Nucleus accumbens (tissue), 56 donors: Measurements from ENCODE around the gene ZBTB11.
A peak's percentile ranks its signal among the peaks of the same experiment; 100 is the strongest.
"Not testable (repeated sequence)": the region's sequence is repeated elsewhere in the genome, so short reads cannot be mapped to it uniquely, and the experiment has no call there.

Experiments used
- DNase-seq, 56 donors: peaks; one replicate each; lab custom pipeline; 2025; lab: John Stamatoyannopoulos, UW

Gene ZBTB11

DNA sequence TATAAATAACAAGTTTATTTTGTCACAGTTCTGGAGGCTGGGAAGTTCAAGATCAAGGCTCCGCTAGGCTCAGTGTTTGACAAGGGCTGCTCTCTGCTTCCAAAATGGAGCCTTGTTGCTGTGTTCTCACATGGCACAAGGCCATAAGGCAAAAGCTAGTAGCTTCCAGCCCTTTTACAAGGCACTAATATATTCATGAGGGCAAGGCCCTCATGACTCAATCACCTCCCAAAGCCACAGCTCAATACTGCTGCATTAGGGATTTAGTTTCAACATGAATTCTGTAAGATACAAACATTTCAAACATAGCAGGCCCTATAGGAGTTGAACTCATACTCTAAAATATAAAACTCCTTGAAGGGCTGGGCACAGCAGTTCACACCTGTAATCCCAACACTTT, 30.2 kb downstream of the ZBTB11 start:
- DNase-seq: no peak

DNA sequence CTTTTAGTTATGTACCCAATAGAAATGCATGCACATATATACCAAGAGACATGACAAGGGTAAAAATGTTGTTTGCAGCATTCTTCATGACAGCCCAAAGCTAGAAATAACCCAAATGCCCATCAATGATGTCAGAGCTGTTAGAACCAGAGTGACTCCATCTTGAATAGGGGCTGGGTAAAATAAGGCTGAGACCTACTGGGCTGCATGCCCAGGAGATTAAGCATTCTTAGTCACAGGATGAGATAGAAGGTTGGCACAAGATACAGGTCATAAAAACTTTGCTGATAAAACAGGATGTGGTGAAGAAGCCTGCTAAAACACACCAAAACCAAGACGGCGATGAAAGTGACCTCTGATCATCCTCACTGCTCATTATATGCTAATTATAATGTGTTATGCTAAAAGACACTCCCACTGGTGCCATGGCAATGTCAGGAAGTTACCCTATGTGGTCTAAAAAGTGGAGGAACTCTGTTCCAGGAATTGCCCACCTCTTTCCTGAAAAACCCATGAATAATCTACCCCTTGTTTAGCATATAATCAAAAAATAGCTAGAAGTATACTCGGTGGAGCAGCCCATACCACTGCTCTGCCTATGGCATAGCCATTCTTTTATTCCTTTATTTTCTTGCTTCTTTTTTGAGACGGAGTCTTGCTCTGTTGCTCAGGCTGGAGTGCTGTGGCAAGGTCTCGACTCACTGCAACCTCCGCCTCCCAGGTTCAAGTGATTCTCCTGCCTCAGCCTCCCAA, 32.9 kb downstream of the ZBTB11 start:
- DNase-seq: no peak

DNA sequence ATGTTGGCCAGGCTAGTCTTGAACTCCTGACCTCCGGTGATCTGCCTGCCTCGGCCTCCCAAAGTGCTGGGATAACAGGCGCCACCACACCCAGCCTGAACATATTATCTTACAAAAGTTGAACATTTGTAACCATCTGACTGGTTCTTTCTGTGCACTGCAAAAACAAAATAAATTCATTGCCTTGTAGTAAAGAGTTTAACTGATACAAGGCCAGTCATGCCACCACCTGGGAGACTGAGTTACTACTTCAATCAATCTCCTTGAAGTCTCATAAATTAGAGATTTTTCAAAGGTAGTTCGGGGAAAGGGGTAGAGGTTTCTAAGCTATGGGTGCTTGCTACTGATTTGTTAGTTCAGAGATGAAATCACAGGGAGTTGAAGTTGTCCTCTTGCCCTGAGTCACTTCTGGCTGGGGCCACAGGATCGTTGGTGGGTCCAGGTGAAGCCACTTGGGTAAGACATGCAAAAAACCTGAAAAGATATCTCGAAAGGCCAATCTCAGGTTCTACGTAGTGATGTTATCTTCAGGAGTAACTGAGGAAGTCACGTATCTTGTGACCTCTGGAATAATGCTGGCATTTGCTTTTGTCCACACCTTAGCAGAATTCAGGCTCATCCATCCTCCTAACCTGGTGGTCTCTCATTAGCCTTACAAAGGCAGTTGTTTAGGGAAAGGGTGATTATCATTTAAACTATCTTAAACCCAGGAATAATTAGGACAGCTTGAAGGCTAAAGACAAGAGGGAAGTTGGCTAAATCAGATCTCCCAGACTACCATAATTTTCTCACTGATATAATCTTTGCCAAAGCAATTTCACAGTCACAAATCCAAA, 33.7 kb downstream of the ZBTB11 start:
- DNase-seq: no peak

DNA sequence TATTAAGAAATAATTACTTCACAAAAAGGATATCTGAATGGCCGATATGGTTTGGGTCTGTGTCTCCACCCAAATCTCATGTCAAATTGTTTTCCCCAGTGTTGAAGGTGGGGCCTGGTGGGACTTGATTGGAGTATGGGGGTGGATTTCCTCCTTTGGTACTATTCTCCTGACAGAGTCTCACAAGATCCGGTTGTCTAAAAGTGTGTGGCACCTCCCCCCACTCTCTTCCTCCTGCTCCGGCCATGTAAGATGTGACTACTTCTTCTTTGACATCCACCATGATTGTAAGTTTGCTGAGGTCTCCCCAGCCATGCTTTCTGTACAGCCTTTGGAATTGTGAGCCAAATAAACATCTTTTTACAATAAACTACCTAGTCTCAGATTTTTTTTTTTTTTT, 34.5 kb downstream of the ZBTB11 start:
- DNase-seq: no peak

DNA sequence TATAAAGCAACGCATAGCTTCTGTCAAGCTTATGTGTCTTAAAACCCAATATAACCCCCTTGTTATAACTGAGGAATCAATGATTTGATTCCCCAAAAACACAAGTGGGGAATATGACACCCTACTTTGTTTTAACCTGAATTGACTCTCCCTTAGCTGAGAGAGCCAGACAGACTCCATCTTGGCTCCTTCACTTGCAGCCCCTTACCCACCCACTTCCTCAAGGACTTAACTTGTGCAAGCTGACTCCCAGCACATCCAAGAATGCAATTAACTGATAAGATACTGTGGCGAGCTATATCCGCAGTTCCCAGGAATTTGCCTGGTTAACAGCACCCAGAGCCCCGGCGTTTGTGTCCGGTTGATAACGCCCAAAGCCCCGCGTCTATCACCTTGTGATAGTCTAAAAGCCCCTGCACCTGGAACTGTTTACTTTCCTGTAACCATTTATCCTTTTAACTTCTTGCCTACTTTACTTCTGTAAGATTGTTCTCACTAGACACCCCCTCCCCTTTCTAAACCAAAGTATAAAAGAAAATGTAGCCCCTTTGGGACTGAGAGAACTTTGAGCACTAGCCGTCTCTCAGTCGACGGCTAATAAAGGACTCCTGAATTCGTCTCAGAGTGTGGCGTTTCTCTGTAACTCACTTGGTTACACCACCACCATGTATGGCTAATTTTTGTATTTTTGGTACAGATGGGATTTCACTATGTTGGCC, 35.4 kb downstream of the ZBTB11 start:
- DNase-seq: not testable (repeated sequence)

DNA sequence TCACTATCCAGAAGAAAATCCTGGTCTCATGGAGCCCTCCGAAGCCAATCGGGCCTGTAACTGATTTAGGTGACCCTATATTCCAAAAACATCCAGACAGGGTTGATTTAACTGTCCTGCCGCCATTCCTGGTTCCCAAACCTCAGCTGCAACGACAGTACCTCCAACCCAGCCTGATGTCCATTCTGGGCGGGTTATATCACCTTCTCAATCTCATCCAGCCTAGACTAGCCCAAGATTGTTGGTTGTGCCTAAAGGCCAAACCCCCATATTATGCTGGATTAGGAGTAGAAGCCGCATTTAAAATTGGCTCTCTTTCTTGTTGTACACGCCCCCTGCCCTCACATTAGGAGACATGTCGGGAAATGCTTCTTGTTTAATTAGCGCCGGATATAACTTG, 36.7 kb downstream of the ZBTB11 start:
- no peak for DNase-seq

DNA sequence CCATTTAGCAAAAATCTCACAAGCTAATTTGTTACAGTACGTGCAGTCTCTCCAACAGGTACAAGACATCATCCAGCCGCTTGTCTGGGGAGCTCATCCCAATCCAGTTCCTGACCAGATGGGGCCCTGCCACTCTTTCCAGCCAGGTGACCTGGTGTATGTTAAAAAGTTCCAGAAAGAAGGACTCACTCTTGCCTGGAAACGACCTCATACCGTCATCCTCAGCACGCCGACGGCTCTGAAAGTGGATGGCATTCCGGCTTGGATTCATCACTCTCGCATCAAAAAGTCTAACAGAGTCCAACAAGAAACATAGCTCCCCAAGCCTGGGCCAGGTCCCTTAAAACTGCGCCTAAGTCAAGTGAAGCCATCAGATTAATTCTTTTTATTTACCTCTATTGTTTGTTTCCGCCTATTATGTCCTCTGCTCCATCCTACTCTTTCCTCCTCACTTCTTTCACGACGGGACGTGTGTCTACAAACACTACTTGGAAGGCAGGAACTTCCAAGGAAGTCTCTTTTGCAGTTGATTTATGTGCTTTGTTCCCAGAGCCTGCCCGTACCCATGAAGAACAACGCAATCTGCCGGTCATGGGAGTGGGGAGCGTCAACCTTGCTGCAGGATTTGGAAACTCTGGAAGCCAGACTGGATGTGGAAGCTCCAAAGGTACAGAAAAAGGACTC, 37.5 kb downstream of the ZBTB11 start:
- no peak for DNase-seq

DNA sequence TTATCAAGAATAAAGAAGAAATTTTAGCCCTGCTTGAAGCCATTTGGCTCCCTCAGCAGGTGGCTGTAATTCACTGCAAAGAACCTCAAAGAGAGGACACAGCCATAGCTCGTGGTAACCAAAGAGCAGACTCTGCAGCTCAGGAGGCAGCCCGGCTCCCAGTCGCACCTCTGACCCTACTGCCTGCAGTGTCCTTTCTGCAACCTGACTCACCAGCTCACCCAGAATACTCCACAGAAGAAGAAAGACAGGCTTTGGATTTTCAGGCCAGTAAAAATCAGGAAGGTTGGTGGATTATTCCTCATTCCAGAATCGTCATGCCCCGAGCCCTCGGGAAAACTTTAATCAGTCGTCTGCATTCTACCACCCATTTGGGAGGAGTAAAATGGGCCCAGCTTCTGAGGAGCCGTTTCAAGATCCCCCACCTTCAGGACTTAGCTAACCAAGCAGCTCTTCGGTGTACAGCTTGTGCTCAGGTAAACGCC, 38.6 kb downstream of the ZBTB11 start:
- DNase-seq: no peak

DNA sequence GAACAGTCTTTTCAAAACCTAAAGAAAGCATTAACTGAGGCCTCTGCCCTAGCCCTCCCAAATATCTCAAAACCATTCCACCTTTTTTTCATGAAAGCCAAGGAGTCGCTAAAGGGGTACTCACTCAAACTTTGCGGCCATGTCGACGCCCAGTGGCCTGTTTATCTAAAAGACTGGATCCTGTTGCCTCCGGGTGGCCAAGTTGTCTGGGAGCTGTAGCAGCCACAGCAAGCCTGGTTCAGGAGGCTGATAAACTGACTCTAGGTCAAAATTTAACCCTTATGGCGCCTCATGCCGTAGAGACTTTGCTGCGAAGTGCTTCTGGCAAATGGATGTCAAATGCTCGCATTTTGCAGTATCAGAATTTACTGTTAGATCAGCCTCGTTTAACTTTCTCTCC, 39.5 kb downstream of the ZBTB11 start:
- DNase-seq: no peak

DNA sequence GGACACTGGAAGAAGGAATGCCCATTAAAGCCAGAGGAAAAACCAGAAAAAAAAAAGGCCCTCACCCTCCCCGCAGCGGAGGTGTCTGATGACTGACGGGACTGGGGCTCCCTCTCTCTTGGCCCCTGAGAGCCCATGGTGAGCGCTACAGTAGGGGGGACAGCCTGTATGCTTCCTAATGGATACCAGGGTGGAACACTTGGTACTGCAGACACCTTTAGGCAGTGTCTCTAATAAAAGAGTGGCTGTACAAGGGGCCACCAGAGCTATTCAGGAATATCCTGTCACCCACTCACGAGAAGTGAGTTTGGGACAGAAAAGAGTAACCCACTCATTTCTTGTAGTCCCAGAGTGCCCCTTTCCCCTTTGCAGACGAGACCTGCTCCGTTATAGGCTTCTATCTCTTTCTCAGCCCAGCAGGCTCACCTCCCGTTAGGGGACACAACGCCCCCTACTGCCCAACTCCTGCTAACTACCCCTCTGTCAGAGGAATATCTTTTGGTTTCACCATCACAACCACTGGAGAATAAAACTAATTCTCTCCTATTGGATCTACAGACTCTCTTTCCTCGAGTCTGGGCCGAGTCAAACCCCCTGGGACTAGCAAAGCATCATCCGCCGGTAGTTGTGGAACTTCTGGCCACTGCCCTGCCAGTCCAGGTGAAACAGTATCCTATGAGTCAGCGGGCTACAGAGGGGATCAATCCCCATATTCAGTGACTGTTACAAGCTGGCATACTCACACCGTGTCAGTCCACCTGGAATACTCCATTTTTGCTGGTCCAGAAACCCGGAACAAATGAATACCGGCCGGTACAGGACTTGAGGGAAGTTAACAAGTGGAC, 40.8 kb downstream of the ZBTB11 start:
- peak in 36 of 56 donors; percentile 1 to 67 (median 12) for DNase-seq

DNA sequence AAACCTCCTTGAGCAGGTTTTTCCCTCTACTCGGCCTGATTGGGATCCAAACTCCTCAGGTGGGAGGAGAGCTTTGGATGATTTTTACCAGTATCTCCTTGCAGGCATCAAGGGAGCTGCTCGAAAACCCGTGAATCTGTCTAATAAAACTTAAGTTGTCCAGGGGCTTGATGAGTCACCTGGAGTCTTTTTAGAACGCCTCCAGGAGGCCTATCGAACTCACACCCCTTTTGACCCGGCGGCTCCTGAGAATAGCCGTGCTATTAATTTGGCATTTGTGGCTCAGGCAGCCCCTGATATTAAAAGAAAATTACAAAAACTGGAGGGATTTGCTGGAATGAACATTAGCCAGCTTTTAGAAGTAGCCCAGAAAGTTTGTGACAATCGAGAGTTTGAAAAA, 41.6 kb downstream of the ZBTB11 start:
- no peak for DNase-seq

DNA sequence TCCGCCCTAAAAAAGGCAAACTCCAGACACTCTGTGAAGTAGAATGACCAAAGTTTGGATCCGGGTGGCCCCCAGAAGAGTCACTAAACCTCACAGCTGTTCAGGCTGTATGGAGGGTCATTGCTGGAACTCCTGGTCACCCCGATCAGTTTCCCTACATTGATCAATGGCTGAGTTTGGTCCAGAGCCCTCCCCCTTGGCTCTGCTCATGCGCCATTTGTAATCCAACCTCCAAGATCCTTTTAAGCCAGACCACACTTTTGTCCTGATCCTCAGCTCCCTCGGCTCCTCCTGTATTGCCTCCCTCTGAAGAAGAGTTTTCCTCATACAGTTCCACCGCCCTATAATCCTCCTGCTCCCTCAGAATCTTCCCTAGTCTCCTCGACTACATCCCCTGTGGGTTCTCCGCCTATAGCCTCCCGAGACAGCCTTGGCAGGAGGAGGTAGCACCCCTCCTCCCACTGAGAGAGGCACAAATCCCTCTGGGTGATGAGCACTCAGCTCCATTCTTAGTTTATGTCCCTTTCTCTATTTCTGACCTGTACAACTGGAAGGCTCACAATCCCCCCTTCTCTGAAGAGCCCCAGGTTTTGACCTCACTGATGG, 42.2 kb downstream of the ZBTB11 start:
- no peak for DNase-seq

DNA sequence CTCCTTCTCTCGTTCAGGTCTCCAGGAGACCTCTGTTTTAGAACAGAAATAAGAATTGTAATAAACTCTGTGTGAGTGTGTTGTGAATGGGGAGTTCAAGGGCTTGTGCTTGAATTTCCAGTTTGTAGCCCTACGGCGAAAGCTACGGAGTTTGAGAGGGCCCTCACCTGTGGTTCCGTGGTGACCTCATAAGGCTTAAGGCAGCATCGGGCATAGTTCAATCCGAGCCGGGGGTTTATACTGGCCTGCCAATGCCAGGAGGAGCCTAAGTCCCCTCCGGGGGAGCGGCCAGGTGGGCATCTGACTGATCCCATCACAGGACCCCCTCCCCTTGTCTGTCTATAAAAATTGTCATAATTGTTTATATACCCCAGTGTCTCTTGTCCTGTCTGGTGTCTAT, 43.7 kb downstream of the ZBTB11 start:
- DNase-seq: no peak

DNA sequence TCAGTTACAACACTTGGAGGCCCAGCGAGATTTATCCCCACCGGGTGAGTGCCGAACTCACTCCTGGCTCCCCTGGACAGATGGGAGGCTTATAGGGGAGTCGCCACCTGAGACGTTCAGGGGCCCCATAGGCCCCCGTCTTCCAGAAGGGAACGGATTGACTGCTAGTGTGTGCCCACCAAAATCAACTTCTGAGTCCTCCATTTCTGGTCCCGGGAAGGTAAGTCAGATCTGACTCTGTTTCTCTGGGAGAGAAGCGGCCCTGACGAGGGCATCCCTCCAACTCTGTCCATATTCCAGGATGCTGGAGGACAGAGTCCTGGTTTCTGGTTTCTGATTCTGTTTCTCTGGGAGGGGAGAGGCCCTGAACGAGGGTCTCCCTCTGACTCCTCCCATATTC, 44.3 kb downstream of the ZBTB11 start:
- no peak for DNase-seq

DNA sequence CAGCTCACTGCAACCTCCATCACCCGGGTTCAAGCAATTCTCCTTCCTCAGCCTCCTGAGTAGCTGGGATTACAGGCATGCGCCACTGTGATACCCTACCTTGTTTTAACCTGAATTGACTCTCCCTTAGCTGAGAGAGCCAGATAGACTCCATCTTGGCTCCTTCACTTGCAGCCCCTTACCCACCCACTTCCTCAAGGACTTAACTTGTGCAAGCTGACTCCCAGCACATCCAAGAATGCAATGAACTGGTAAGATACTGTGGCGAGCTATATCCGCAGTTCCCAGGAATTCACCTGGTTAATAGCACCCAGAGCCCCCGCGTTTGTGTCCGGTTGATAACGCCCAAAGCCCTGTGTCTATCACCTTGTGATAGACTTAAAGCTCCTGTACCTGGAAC, 45.0 kb downstream of the ZBTB11 start:
- not testable (repeated sequence) for DNase-seq

DNA sequence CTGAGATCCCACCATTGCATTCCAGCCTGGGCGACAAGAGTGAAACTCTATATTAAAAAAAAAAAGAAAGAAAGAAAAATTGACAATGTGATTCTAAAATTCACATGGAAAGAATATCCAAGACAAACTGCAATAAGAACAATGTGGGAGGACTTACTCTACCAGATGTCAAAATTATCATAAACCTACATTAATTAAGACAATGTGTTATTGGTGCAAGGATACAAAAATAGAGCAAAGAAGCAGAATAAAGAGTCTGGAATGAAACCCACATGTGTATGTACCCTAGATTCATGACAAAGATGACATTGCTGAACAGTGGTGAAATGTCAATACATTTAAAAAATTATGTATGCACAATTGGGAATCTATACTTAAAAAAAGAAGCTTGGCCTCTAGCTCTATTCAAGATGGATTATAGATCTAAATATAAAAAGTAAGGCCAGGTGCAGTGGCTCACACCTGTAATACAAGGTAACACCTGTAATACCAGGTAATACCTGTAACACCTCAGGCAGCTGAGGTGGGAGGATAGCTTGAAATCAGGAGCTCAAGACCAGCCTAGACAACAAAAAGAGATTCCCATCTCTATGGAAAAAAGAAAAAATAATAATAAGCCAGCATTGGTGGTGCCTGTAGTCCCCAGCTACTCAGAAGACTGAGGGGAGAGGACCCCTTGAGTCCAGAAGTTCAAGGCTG, 45.7 kb downstream of the ZBTB11 start:
- DNase-seq: no peak

DNA sequence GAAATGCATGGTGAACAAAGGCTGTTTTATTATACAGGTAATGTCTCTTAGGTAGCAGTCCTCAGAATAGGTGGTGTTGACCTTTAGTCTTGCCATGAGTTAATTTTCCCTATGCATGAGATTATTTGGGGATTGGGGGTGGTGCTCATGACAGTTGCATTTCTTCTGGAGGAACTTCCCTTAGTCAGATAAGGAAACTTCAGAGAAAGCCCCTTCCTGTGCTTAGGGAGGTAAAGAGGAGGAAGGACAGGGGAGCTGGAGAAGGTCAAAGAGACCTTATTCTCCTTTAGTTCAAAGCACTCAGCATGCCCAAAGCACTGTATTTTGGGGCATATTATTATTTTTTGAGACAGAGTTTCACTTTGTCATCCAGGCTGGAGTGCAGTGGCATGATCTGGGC, 47.7 kb downstream of the ZBTB11 start:
- DNase-seq: no peak

DNA sequence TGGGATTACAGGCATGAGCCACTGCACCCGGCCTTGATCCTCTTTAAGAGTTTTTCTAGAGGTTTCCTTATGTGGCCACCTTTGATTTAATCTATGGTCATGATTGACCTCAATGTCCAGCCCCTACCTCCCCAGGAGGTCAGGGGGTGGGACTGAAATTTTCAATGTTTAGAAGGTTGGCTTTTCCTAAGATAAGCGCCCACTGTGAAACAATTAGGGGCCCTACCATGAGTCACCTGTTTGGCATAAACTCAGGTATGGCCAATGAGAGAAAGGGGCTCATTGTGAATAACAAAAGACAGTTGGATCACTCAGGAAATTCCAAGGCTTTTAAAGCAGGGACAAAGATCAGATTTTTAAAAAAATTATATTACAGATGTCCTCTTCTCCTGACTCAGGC, 51.1 kb downstream of the ZBTB11 start:
- no peak for DNase-seq

DNA sequence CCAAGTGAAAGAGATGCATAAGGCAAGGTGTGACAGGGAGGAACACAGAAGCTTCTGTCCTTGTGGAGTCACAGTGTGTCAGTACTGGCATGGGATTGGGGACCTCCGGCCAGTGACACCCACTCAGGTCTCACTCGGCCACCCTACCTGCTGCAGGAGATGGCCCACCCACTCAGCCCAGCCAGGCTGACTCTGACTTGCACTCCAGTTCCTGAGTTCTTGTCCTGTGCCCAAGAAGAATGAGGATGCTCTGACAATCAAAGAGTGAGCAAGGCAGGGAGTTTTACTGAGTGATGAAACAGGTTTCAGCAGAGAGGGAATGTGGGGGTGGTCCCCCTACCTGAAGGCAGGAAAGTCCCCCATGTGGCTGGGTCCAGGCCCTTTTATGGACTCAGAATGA, 52.1 kb downstream of the ZBTB11 start:
- no peak for DNase-seq
